Neural crest cell (in vitro differentiated cells): ENCODE results near the gene TYRO3. TPM values are rescaled to one million over a fixed set of nuclear protein-coding genes. Genes with fewer than 3 reads are reported as not detected.

Experiments used
- DNase-seq: peaks from one replicate; pipeline ENCODE4 v3.0.0; 2021; ENCODE audit warnings: low read depth, mixed read lengths, low spot score
- H3K27ac Mint-ChIP-seq: one replicate; pipeline ENCODE4 v1.8.0; 2021; ENCODE audit warnings: mild to moderate bottlenecking, mixed read lengths; ENCODE audit not compliant: unreplicated experiment
- H3K27me3 Mint-ChIP-seq: 2 replicates; pipeline ENCODE4 v1.8.0; 2021; ENCODE audit warnings: low read depth, mild to moderate bottlenecking, mixed read lengths
- H3K36me3 Mint-ChIP-seq: 2 replicates; pipeline ENCODE4 v1.8.0; 2021; ENCODE audit warnings: low read depth, mild to moderate bottlenecking, mixed read lengths
- H3K4me1 Mint-ChIP-seq: 2 replicates; pipeline ENCODE4 v1.8.0; 2021; ENCODE audit warnings: mixed read lengths
- H3K4me3 Mint-ChIP-seq: one replicate; pipeline ENCODE4 v1.8.0; 2021; ENCODE audit warnings: mild to moderate bottlenecking, mixed read lengths
- H3K9me3 Mint-ChIP-seq: 2 replicates; pipeline ENCODE4 v1.8.0; 2021; ENCODE audit warnings: mixed read lengths
- CTCF ChIP-seq: fragments of 200-600 bp; sonication (generic); conservative IDR thresholded peaks from 2 replicates; pipeline ENCODE4 v1.5.0; 2021; ENCODE audit warnings: antibody characterized with exemption, mild to moderate bottlenecking
- total RNA-seq: library from RNA; stranded (reverse); gene quantifications from 2 replicates; pipeline ENCODE4 v1.2.1, GENCODE V29; 2021

The TYRO3 gene
- total RNA-seq, 1 donor from 2014 or later, result 71.7 TPM

- peaks cover 15% of the 10 kb centered on the region for H3K4me1 Mint-ChIP-seq
- H3K4me3 Mint-ChIP-seq, result no peak overlapping the region
- TF ChIP-seq CTCF, result no peak
- DNase-seq, result no peak
- H3K27ac Mint-ChIP-seq, result no peak overlapping the region
- no peaks in the 10 kb centered on the region for H3K9me3 Mint-ChIP-seq
- H3K36me3 Mint-ChIP-seq, result peaks cover 3% of the 10 kb centered on the region
- H3K27me3 Mint-ChIP-seq, result no peaks in the 10 kb centered on the region
Measured at GRCh38 chr15:41629883-41630282, 70.9 kb downstream of the TYRO3 start.

GRCh38 chr15:41630616-41631217, 71.7 kb downstream of the TYRO3 start:
- H3K36me3 Mint-ChIP-seq, result peaks cover 3% of the 10 kb centered on the region
- TF ChIP-seq CTCF, result no peak
- H3K9me3 Mint-ChIP-seq, result no peaks in the 10 kb centered on the region
- H3K4me1 Mint-ChIP-seq, result peaks cover 15% of the 10 kb centered on the region
- DNase-seq, result no peak
- no peak overlapping the region for H3K4me3 Mint-ChIP-seq
- no peaks in the 10 kb centered on the region for H3K27me3 Mint-ChIP-seq
- no peak overlapping the region for H3K27ac Mint-ChIP-seq

- H3K4me3 Mint-ChIP-seq, result no peak overlapping the region
- TF ChIP-seq CTCF, result no peak
- no peak for DNase-seq
- no peaks in the 10 kb centered on the region for H3K9me3 Mint-ChIP-seq
- peaks cover 3% of the 10 kb centered on the region for H3K36me3 Mint-ChIP-seq
- peaks cover 15% of the 10 kb centered on the region for H3K4me1 Mint-ChIP-seq
- no peak overlapping the region for H3K27ac Mint-ChIP-seq
- no peaks in the 10 kb centered on the region for H3K27me3 Mint-ChIP-seq
Measured at GRCh38 chr15:41631880-41632470, 73.0 kb downstream of the TYRO3 start.

Other genes with a start within 250 kb of the TYRO3 start
- gene OIP5, start 226.6 kb upstream of the TYRO3 start, total RNA-seq, result 25.2 and 26.9 TPM in 2 replicates
- 159 and 175 TPM in 2 replicates for gene NUSAP1, start 226.3 kb upstream of the TYRO3 start, total RNA-seq
- 16.4 and 17.7 TPM in 2 replicates for gene NDUFAF1, start 156.7 kb upstream of the TYRO3 start, total RNA-seq
- 65.8 and 66.3 TPM in 2 replicates for gene RTF1, start 142.1 kb upstream of the TYRO3 start, total RNA-seq
- 1.3 and 1.5 TPM in 2 replicates for gene ITPKA, start 65.3 kb upstream of the TYRO3 start, total RNA-seq
- gene LTK, start 45.4 kb upstream of the TYRO3 start, total RNA-seq, result 0.16 and 0.19 TPM in 2 replicates
- gene RPAP1, start 15.0 kb upstream of the TYRO3 start, total RNA-seq, result 86.5 and 91.1 TPM in 2 replicates
- 50.5 and 52.3 TPM in 2 replicates for gene MGA, start 101.2 kb downstream of the TYRO3 start, total RNA-seq
- 31.9 and 36.6 TPM in 2 replicates for gene MAPKBP1, start 215.3 kb downstream of the TYRO3 start, total RNA-seq